ENCODE measurements around the gene SLCO4A1. TPM values are rescaled to one million over a fixed set of nuclear protein-coding genes. Genes with fewer than 3 reads are reported as not detected.

SLCO4A1 gene
- total and polyA plus RNA-seq, 2 donors (not counting 3 experiments of a cell fraction or from before 2014, with no cell fraction given): 1.4 to 4.1 TPM

GRCh38 chr20:62697468-62697912 lies 55.2 kb downstream of the SLCO4A1 start:
- ChIA-PET CTCF (interaction anchor here (0.8 to 1.6 kb wide), 4 partner anchors 9 to 95 kb away, joined by 3 to 6 read pairs (median 4); no protein-coding TSS in a partner anchor), POLR2A (interaction anchor here (0.6 kb wide), 1 partner anchor 311 kb away, joined by 6 read pairs; the partner anchor contains the start of gene RPS21)
- Histone ChIP-seq H3K27me3 (ENCODE audit: control insufficient read depth in 2 of 2, insufficient read depth in 2 of 2, low read length in 2 of 2) (no peaks in the 10 kb centered on the region), H3K27ac (ENCODE audit: insufficient read depth, low read depth, low read length) (no peak overlapping the region), H3K9ac (replicated peaks; ENCODE audit: extremely low read depth, insufficient read depth, low read length) (no peak overlapping the region), H3K4me3 (replicated peaks in 1 of 3; ENCODE audit: insufficient read depth in 1 of 3, low read depth in 1 of 3, low read length in 3 of 3) (no peak overlapping the region), H3K4me2 (ENCODE audit: insufficient read depth, low read length) (no peak overlapping the region), H3K9me1 (replicated peaks; ENCODE audit: control insufficient read depth, extremely low read depth, insufficient read depth, low read length) (no peaks in the 10 kb centered on the region), H3K9me3 (replicated peaks; ENCODE audit: control insufficient read depth, insufficient read depth, low read length) (no peaks in the 10 kb centered on the region), H3K79me2 (ENCODE audit: control insufficient read depth, insufficient read depth, low read length) (no peaks in the 10 kb centered on the region), H3K36me3 (ENCODE audit: control insufficient read depth in 2 of 2, extremely low read depth in 1 of 2, insufficient read depth in 2 of 2, low read length in 2 of 2) (no peaks in the 10 kb centered on the region), H2AFZ (ENCODE audit: low read depth, low read length) (no peak overlapping the region), H4K20me1 (replicated peaks; ENCODE audit: control insufficient read depth, extremely low read depth, insufficient read depth, low read length) (no peaks in the 10 kb centered on the region), H3K4me1 (ENCODE audit: control insufficient read depth, extremely low read depth, insufficient read depth, low read length) (no peaks in the 10 kb centered on the region)
- no peak for DNase-seq (ENCODE audit: low read depth, low spot score)
- FAIRE-seq: no peak
- TF ChIP-seq JUN (IDR thresholded peaks at IDR 0.05; ENCODE audit: borderline replicate concordance, insufficient read depth, insufficient read length, low read depth): no peak
- TF ChIP-seq EZH2 (IDR thresholded peaks at IDR 0.05; ENCODE audit: borderline replicate concordance, low read depth, low read length, severe bottlenecking): no peak
- no peak for TF ChIP-seq POLR2AphosphoS5 (IDR thresholded peaks at IDR 0.05; ENCODE audit: insufficient read depth, low read depth, low read length)
- no peak for TF ChIP-seq MAX (IDR thresholded peaks at IDR 0.05; ENCODE audit: insufficient read depth, insufficient read length)
- TF ChIP-seq, protein P1, sequence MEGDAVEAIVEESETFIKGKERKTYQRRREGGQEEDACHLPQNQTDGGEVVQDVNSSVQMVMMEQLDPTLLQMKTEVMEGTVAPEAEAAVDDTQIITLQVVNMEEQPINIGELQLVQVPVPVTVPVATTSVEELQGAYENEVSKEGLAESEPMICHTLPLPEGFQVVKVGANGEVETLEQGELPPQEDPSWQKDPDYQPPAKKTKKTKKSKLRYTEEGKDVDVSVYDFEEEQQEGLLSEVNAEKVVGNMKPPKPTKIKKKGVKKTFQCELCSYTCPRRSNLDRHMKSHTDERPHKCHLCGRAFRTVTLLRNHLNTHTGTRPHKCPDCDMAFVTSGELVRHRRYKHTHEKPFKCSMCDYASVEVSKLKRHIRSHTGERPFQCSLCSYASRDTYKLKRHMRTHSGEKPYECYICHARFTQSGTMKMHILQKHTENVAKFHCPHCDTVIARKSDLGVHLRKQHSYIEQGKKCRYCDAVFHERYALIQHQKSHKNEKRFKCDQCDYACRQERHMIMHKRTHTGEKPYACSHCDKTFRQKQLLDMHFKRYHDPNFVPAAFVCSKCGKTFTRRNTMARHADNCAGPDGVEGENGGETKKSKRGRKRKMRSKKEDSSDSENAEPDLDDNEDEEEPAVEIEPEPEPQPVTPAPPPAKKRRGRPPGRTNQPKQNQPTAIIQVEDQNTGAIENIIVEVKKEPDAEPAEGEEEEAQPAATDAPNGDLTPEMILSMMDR (IDR thresholded peaks at IDR 0.05; ENCODE audit: extremely low read depth in 1 of 2, insufficient read depth in 1 of 2, low read depth in 1 of 2, low read length in 2 of 2): no peak
- TF ChIP-seq FOS (IDR thresholded peaks at IDR 0.05; ENCODE audit: borderline replicate concordance, insufficient read depth, low read length): no peak
- no peak for TF ChIP-seq MYC (IDR thresholded peaks at IDR 0.05; ENCODE audit: low read depth, low read length)
- TF ChIP-seq POLR2A (IDR thresholded peaks at IDR 0.05; ENCODE audit: low read depth, low read length): no peak
- TF ChIP-seq GATA2 (IDR thresholded peaks at IDR 0.05; ENCODE audit: insufficient read depth, insufficient read length, low read depth, low read length): no peak
- intact Hi-C loops (cut with micrococcal nuclease) (no loop called here), dilution Hi-C loops (cut with MboI; ENCODE audit: extremely low pct_ligation_motif_present, low sequenced_read_pairs) (no loop called here)
- BruUV-seq (replicated peaks): no TSS peak
